CD4-positive, alpha-beta T cell (primary cell): ENCODE data around the gene ZNF446. TPM values are rescaled to one million over a fixed set of nuclear protein-coding genes. Genes with fewer than 3 reads are reported as not detected.
A peak's percentile ranks its signal among the peaks of the same experiment; 100 is the strongest.

Experiments used
- ATAC-seq: fragments of 200-7000 bp; cut with Tn5 transposase; one replicate; pipeline ENCODE4 v1.10.0; 2022; ENCODE audit warnings: mild to moderate bottlenecking; ENCODE audit not compliant: poor library complexity
- CTCF ChIA-PET: fragments of 350-600 bp; sonication (Branson Sonifier 250); formaldehyde crosslinking; loops from one replicate; lab custom pipeline; 2021; ENCODE audit warnings: antibody characterized with exemption, inconsistent platforms; lab: Charles Lee
- POLR2A ChIA-PET: fragments of 350-600 bp; sonication (Branson Sonifier 250); formaldehyde crosslinking; loops from one replicate; lab custom pipeline; 2021; ENCODE audit warnings: antibody characterized with exemption, inconsistent platforms; lab: Charles Lee
- DNase-seq, 14 experiments: peaks; one replicate each; pipeline ENCODE4 v3.0.0-alpha.2; 2013 to 2020; ENCODE audit warnings: mixed read lengths in 2 of 14
- H3K27ac ChIP-seq, 2 donors: one replicate each; pipeline versions ENCODE4 v1.5.1 to v1.7.0; 2013; ENCODE audit warnings: low read length in 2 of 2, low read depth in 1 of 2, mild to moderate bottlenecking in 1 of 2
- H3K27me3 ChIP-seq, 2 experiments: 1 replicate in 1 of 2; 2 replicates in 1 of 2; pipeline versions ENCODE4 v1.6.1 to v1.7.0; 2013; ENCODE audit warnings: low read length in 2 of 2, control low read depth in 1 of 2, mild to moderate bottlenecking in 1 of 2, moderate library complexity in 1 of 2; ENCODE audit not compliant: insufficient read depth in 2 of 2, control insufficient read depth in 1 of 2
- H3K36me3 ChIP-seq: one replicate; pipeline ENCODE4 v1.6.1; 2013; ENCODE audit warnings: low read length, control low read depth; ENCODE audit not compliant: insufficient read depth
- H3K4me1 ChIP-seq: one replicate; pipeline ENCODE4 v1.6.1; 2013; ENCODE audit warnings: low read length, control low read depth; ENCODE audit not compliant: insufficient read depth
- H3K4me3 ChIP-seq: one replicate; pipeline ENCODE4 v1.5.1; 2013; ENCODE audit warnings: mild to moderate bottlenecking, low read length, moderate library complexity
- H3K9me3 ChIP-seq, 2 experiments: 1 replicate in 1 of 2; 2 replicates in 1 of 2; pipeline versions ENCODE4 v1.6.1 to v1.7.0; 2013; ENCODE audit warnings: low read length in 2 of 2, mild to moderate bottlenecking in 2 of 2, control low read depth in 1 of 2, moderate library complexity in 1 of 2; ENCODE audit not compliant: control insufficient read depth in 1 of 2, insufficient read depth in 1 of 2
- H3K27ac Mint-ChIP-seq: one replicate; pipeline ENCODE4 v1.8.0; 2020; ENCODE audit warnings: mixed read lengths
- H3K27me3 Mint-ChIP-seq: one replicate; pipeline ENCODE4 v1.8.0; 2021; ENCODE audit warnings: mixed read lengths
- H3K36me3 Mint-ChIP-seq: one replicate; pipeline ENCODE4 v1.8.0; 2021; ENCODE audit warnings: low read depth, mixed read lengths
- H3K4me1 Mint-ChIP-seq: one replicate; pipeline ENCODE4 v1.8.0; 2021; ENCODE audit warnings: low read depth, mixed read lengths
- H3K4me3 Mint-ChIP-seq: one replicate; pipeline ENCODE4 v1.8.0; 2020; ENCODE audit warnings: mild to moderate bottlenecking, mixed read lengths
- H3K9me3 Mint-ChIP-seq: one replicate; pipeline ENCODE4 v1.8.0; 2020; ENCODE audit warnings: mixed read lengths
- intact Hi-C, 2 experiments: fragments of 100-400 bp; cut with DNase I in 1 of 2; cut with micrococcal nuclease in 1 of 2; formaldehyde crosslinking; loops; one replicate each; pipeline versions ENCODE4 v1.15.1 to v1.9.0; 2023 to 2025; cut with DNase I, micrococcal nuclease
- total RNA-seq, 174 experiments: library from RNA in 2 of 174; stranded (reverse) in 2 of 174; gene quantifications; one replicate each; pipeline ENCODE4 v1.2.3 and lab custom pipeline; 2021 to 2026
- TF ChIP-seq, protein P1 (sequence below): fragments of 200-600 bp; IDR thresholded peaks from one replicate; pipeline ENCODE4 v1.8.0; 2022; ENCODE audit warnings: antibody characterized with exemption, mild to moderate bottlenecking

The ZNF446 gene
- total RNA-seq, 2 experiments from 2014 or later: 13.6 to 14.6 TPM

DNA sequence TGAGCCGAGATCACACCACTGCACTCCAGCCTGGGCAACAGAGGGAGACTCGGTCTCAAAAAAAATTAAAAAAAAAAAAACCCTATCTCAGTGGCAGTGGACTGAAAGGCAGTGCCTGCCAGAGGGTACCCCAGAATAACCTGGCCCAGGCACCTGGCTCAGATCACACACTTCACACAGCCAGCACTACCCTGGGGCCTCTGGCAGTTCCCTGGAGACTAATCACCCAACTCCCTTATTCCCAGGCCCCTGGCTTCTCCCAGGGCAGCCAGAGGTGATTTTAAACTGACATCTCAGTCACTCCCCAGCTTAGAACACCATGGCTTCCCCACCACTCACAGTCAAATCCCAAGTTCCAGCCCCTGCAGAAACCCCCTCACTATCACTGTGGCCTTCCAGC, 39.1 kb downstream of the ZNF446 start:
- Mint-ChIP-seq H3K9me3 (no peaks in the 10 kb centered on the region), H3K36me3 (peaks cover 30% of the 10 kb centered on the region), H3K27ac (peak overlapping the region; percentile 78), H3K4me3 (peak overlapping the region; percentile 48), H3K4me1 (peaks cover 49% of the 10 kb centered on the region), H3K27me3 (no peaks in the 10 kb centered on the region)
- intact Hi-C loops: loop anchor here (2.0 to 5.0 kb wide), 3 partner anchors 60 to 208 kb away; partner anchors contain the start of genes ERVK3-1 (in 1 of the 2) and ZSCAN22 (in 1 of the 2)
- Histone ChIP-seq H3K27ac (no peak overlapping the region), H3K9me3 (no peaks in the 10 kb centered on the region), H3K27me3 (no peaks in the 10 kb centered on the region), H3K4me1 (peaks cover 63% of the 10 kb centered on the region), H3K36me3 (peaks cover 19% of the 10 kb centered on the region), H3K4me3 (no peak overlapping the region)
- ATAC-seq: no peak
- no peak for DNase-seq
- ChIA-PET POLR2A (no interaction called here), CTCF (interaction anchor here (3.5 kb wide), 1 partner anchor 66 kb away, joined by 14 read pairs; no protein-coding TSS in a partner anchor)
- TF ChIP-seq, protein P1, sequence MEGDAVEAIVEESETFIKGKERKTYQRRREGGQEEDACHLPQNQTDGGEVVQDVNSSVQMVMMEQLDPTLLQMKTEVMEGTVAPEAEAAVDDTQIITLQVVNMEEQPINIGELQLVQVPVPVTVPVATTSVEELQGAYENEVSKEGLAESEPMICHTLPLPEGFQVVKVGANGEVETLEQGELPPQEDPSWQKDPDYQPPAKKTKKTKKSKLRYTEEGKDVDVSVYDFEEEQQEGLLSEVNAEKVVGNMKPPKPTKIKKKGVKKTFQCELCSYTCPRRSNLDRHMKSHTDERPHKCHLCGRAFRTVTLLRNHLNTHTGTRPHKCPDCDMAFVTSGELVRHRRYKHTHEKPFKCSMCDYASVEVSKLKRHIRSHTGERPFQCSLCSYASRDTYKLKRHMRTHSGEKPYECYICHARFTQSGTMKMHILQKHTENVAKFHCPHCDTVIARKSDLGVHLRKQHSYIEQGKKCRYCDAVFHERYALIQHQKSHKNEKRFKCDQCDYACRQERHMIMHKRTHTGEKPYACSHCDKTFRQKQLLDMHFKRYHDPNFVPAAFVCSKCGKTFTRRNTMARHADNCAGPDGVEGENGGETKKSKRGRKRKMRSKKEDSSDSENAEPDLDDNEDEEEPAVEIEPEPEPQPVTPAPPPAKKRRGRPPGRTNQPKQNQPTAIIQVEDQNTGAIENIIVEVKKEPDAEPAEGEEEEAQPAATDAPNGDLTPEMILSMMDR: no peak

DNA sequence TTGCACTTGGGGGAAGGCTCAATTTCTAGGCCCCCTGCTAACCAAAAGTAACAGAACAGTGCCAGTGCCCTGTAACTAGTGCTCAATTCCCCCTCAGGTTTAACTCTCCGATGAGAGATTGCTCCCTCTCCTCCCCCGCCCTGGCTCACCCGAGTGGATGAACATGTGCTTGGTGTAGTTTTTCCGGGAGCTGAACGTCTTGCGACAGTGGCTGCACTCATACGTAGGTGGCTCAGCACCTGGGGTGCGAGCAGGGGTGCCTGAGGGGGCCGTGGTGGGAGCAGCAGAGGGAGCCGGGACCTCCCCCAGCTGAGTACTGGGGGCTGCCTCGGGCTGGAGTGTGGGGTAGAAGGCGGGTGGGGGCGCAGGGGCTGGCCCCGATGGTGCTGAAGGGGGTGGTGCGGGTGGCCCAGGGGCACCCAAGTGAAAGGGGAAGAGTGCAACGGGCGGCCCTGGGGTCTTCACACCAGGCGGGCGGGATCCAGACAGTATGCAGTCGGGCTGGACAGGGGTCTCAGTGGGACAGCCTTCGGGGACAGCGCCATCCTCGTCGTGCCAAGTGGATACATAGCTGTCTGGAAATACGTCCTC, 40.2 kb downstream of the ZNF446 start:
- Histone ChIP-seq H3K27me3 (no peaks in the 10 kb centered on the region), H3K27ac (no peak overlapping the region), H3K4me3 (no peak overlapping the region), H3K9me3 (no peaks in the 10 kb centered on the region), H3K4me1 (peaks cover 64% of the 10 kb centered on the region), H3K36me3 (peaks cover 19% of the 10 kb centered on the region)
- H3K9me3 Mint-ChIP-seq: no peaks in the 10 kb centered on the region
- TF ChIP-seq, protein P1: no peak
- H3K4me1 Mint-ChIP-seq: peaks cover 53% of the 10 kb centered on the region
- ATAC-seq: no peak
- no peak overlapping the region for H3K4me3 Mint-ChIP-seq
- H3K36me3 Mint-ChIP-seq: peaks cover 30% of the 10 kb centered on the region
- ChIA-PET POLR2A (interaction anchor here (1.9 kb wide), 1 partner anchor 60 kb away, joined by 5 read pairs; no protein-coding TSS in a partner anchor), CTCF (no interaction called here)
- H3K27ac Mint-ChIP-seq: peak overlapping the region; percentile 78
- intact Hi-C loops: loop anchor here in 1 of 2 experiments (5.0 kb wide), 2 partner anchors 189 to 209 kb away; partner anchors contain the start of genes ERVK3-1 and ZSCAN22
- DNase-seq: no peak
- H3K27me3 Mint-ChIP-seq: no peaks in the 10 kb centered on the region

DNA sequence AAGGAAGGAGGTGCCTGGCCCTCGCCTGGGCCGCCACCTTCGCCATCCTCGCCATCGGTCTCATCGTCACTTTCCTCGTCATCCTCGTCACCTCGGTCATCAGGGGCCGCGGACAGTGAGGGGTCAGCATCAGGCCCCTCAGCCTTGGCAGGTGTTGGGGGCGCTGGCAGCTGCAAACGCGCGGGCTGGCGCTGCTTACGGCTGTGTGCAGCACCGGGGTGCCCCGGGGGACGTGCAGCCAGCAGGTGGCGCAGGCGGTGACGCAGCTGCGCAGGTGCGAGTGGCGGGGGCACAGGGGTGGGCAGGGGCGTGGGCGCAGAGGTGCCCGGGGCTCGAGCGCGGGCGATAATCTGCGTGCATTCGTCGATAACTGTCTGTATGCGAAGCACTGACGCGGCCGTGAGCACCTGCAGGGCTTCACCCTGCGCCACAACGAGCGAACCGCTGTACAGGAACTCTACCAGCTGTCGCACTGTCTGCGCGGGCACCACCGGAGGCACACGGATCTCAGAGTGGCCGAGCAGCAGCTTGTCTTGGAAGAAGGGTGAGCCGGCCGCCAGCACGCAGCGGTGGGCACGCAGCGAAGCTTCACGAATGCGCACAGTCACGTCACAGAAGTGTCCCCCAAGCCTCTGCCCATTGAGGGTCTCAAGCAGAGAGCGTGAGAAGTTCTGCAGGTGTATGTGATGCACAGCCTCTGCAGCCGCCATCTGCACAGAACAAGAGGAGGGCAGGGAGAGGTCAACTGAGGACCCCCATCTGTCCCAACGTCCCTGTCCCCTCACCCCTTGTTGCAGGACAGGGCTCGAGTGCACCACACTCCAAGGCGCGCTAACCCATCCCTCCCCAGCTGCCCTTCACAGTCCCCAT, 41.0 kb downstream of the ZNF446 start:
- H3K27ac ChIP-seq: no peak overlapping the region
- no peaks in the 10 kb centered on the region for H3K27me3 Mint-ChIP-seq
- TF ChIP-seq, protein P1: peak; percentile 16
- H3K4me1 ChIP-seq: peaks cover 64% of the 10 kb centered on the region
- H3K27ac Mint-ChIP-seq: no peak overlapping the region
- H3K36me3 ChIP-seq: peaks cover 19% of the 10 kb centered on the region
- ATAC-seq: no peak
- H3K9me3 ChIP-seq: no peaks in the 10 kb centered on the region
- ChIA-PET CTCF (interaction anchor here (4.7 kb wide), 1 partner anchor 64 kb away, joined by 60 read pairs; no protein-coding TSS in a partner anchor), POLR2A (interaction anchor here (0.8 to 1.9 kb wide), 2 partner anchors 26 to 59 kb away, joined by 3 to 5 read pairs; no protein-coding TSS in a partner anchor)
- H3K27me3 ChIP-seq: no peaks in the 10 kb centered on the region
- no peak overlapping the region for H3K4me3 Mint-ChIP-seq
- H3K4me3 ChIP-seq: no peak overlapping the region
- peaks cover 53% of the 10 kb centered on the region for H3K4me1 Mint-ChIP-seq
- intact Hi-C loops: loop anchor here in 1 of 2 experiments (5.0 kb wide), 2 partner anchors 190 to 210 kb away; partner anchors contain the start of genes ERVK3-1 and ZSCAN22
- peaks cover 30% of the 10 kb centered on the region for H3K36me3 Mint-ChIP-seq
- DNase-seq: no peak
- no peaks in the 10 kb centered on the region for H3K9me3 Mint-ChIP-seq
